ENCODE results near the gene TOM1L2.

DNA sequence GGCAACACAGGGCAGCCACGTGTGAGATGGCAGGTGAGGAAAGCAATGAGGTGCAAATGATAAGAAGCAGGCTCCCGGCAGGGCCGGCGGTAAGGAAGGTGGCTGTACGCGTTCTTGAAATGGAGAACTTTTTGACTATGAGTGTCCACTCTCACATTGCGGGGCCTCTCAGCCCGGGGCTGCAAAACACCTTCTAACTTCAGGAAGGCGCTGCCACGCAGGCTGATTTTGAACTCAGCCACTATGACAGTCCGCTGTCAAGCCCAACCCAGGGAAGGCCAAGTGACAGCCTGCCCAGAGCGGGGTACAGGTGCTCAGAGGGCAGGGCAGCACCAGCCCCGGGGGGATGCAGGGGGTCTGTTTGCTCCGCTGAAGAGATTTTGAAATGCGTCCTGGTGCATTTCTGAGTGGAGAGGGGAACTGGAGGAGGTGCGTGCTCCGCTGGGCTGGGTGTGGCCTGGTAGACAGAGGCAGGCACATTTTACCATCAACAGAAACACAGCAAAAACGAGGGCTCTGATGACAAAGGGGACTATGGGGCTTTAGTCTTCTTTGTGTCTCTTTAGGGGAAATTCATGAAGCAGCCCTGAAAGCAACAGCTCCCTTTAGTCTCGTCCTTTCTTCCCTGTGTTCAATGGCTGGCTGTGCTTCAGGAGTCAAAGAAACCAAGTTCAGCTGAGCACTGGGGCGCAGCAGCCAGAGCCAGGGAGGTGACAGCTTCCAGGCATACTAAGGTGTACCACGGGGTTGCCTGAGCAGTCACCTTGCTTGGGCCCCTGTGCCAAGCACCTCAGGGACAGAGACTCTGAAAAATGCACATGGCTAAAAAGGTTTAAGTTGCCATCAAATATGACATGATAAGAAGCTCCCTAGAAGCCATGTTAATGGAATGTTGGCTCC, 120.8 kb downstream of the TOM1L2 start:
- TF ChIP-seq, protein P1, sequence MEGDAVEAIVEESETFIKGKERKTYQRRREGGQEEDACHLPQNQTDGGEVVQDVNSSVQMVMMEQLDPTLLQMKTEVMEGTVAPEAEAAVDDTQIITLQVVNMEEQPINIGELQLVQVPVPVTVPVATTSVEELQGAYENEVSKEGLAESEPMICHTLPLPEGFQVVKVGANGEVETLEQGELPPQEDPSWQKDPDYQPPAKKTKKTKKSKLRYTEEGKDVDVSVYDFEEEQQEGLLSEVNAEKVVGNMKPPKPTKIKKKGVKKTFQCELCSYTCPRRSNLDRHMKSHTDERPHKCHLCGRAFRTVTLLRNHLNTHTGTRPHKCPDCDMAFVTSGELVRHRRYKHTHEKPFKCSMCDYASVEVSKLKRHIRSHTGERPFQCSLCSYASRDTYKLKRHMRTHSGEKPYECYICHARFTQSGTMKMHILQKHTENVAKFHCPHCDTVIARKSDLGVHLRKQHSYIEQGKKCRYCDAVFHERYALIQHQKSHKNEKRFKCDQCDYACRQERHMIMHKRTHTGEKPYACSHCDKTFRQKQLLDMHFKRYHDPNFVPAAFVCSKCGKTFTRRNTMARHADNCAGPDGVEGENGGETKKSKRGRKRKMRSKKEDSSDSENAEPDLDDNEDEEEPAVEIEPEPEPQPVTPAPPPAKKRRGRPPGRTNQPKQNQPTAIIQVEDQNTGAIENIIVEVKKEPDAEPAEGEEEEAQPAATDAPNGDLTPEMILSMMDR (IDR thresholded peaks at IDR 0.05) = no peak
- no peak for TF ChIP-seq POLR2AphosphoS5 (IDR thresholded peaks at IDR 0.05; ENCODE audit: insufficient read depth in 1 of 2, low read depth in 1 of 2)
- TF ChIP-seq POLR2A (IDR thresholded peaks at IDR 0.05) = no peak
